NCI-H510A treated with DMSO at 0.1 percent for 48 hours (cell line): Measurements from ENCODE around the gene VMP1.
"Not testable (repeated sequence)": the region's sequence is repeated elsewhere in the genome, so short reads cannot be mapped to it uniquely, and the experiment has no call there.

Source experiments
- DNase-seq: peaks from one replicate; lab custom pipeline; 2025; lab: John Stamatoyannopoulos, UW

VMP1 gene

DNA sequence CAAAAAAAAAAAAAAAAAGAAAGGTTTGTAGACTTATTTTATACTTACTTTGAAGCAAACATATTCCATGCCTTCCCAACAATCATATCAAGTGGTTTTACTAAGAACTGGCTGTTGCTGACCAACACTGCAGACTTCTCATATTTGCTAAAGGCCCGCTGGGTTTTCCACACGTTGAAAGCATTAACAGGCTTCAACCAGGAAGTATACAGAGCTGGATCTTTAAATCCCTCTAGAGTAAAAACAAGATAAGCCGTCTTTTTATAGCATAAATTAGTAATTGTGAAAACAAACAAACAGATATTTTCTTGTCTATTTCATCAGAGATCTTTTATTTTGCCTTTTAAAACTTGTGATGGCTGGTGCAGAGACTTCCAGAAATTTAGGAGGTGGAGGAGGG, 156.2 kb downstream of the VMP1 start:
- no peak for DNase-seq

- DNase-seq = no peak
Observed at GRCh38 chr17:59869941-59870218, 162.4 kb downstream of the VMP1 start.

DNA sequence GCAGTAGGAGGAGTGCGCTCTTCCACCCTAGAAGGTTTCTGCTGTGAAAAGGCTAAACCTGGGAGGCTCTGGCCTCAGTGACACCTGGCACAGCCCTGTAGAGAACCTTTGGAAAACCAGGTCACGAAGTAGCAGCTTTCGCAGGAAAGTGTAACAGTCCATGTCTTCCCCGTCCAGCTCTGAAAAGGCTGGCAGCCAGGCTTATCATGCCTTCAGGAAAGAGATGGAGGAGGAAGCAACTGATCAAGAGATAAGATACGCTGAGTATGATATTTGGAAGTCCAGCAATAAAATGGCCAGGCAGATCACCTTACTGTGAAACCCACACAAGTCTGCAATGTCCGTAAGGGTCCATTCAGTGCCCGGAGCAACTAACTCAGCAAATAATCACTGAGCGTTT, 163.0 kb downstream of the VMP1 start:
- DNase-seq = no peak

GRCh38 chr17:59872351-59872750, 164.9 kb downstream of the VMP1 start:
- no peak for DNase-seq

GRCh38 chr17:59873414-59873813, 166.0 kb downstream of the VMP1 start:
- DNase-seq = not testable (repeated sequence)

DNA sequence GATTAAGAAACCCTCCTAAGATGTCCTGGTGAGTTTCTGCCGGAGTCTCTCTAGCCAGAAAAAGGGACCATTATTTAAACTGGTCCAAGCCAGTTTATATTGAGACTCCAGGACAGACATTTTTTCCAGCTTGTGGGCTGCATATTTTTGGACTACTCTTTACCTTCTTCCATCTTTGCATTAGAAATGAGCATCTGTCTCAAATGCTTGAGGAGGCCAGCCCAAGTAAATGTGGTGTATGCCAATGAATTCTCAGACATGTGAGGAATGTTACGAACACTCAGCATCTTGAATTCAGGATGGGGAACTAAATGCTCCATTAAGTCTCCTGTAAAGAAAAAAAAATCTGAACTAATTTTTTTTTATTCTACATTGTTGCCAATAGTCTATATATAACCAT, 166.9 kb downstream of the VMP1 start:
- DNase-seq = no peak

GRCh38 chr17:59876107-59876506, 168.7 kb downstream of the VMP1 start:
- DNase-seq = no peak

- DNase-seq = no peak
Observed at GRCh38 chr17:59877965-59878364, 170.5 kb downstream of the VMP1 start.

- no peak for DNase-seq
Observed at GRCh38 chr17:59878624-59879023, 171.2 kb downstream of the VMP1 start.

DNA sequence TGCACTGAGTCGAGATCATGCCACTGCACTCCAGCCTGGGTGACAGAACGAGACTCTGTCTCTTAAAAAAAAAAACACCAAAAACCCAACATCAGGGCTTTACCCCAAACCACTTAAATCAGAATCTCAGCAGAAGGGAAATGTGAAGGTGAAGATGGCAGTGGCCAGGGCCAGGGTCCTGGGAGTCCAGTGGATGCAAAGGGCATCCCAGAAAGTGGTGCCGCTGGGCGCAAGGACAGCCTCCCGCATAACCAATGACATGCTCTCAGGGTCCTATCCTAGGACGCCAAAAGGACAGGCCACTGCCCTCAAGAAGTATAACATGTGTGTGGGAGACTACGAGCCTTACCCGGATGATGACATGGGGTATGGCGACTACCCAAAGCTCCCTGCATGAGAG, 177.4 kb downstream of the VMP1 start:
- no peak for DNase-seq

GRCh38 chr17:59888145-59888750, 180.8 kb downstream of the VMP1 start:
- no peak for DNase-seq

DNA sequence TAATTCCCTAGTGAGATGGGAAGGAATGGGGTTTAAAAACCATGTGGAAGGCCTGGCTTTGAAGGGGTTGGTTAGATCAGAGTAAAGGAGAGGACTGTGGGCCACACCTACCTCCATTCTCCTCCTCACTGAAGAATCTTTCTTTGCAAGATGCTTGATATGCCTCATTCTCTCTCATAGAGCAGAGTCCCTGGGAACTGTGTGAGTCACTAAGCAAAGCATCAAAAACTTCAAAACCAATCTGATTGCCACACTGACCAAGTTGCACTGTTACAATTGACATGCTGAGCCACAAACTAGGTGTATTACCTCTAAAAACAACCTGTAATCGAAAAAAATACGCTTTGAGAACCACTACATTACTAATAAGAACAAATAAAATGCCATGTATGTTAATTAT, 183.3 kb downstream of the VMP1 start:
- no peak for DNase-seq
